Measurements from ENCODE around the gene KIF19. TPM values are rescaled to one million over a fixed set of nuclear protein-coding genes. Genes with fewer than 3 reads are reported as not detected.

KIF19 gene
- total RNA-seq, 4 donors from 2014 or later, result 1.4 to 4.4 (median 1.8) TPM

- no peak for DNase-seq
- intact Hi-C loops (cut with DNase I; ENCODE audit: low total_unique reads), result no loop called here
- 49 to 60% methylated on average over 5 to 10 of the region's 10 CpGs for WGBS, 2 donors (ENCODE audit: low coverage in 1 of 2)
- TF ChIP-seq POLR2A (IDR thresholded peaks at IDR 0.05) (no peak), EP300 (IDR thresholded peaks at IDR 0.05; ENCODE audit: low read depth) (no peak), CTCF (IDR thresholded peaks at IDR 0.05) (no peak), POLR2AphosphoS5 (IDR thresholded peaks at IDR 0.05) (no peak)
- no peaks in the 10 kb centered on the region for H3K36me3 ChIP-seq
- no peak overlapping the region for H3K4me3 ChIP-seq
- in situ Hi-C loops (cut with MboI; ENCODE audit: low pct_ligation_motif_present in 1 of 4, low pct_unique_long_range_greater_than_20kb in 1 of 4, low sequenced_read_pairs in 3 of 4), result loop anchor here in 1 of 4 donors (10.0 kb wide), 1 partner anchor 59 kb away; the partner anchor contains the start of genes BTBD17 and GPR142
- H3K27me3 ChIP-seq, result peaks cover 12% of the 10 kb centered on the region
- no peak overlapping the region for H3K27ac ChIP-seq
- H3K9me3 ChIP-seq, result peaks cover 0 to 4% of the 10 kb centered on the region in 2 donors
- no peaks in the 10 kb centered on the region for H3K4me1 ChIP-seq
These were observed 20.0 kb upstream of the KIF19 start for GRCh38 chr17:74305865-74306654.

GRCh38 chr17:74307984-74308773 lies 17.8 kb upstream of the KIF19 start:
- DNase-seq, result no peak
- WGBS, 2 donors (ENCODE audit: low coverage in 1 of 2), result 36 to 66% methylated on average over 3 to 15 of the region's 15 CpGs
- in situ Hi-C loops (cut with MboI; ENCODE audit: low pct_ligation_motif_present in 1 of 4, low pct_unique_long_range_greater_than_20kb in 1 of 4, low sequenced_read_pairs in 3 of 4), result loop anchor here in 1 of 4 donors (10.0 kb wide), 1 partner anchor 57 kb away; the partner anchor contains the start of genes BTBD17 and GPR142

GRCh38 chr17:74309902-74310301 lies 16.1 kb upstream of the KIF19 start:
- no peaks in the 10 kb centered on the region for H3K36me3 ChIP-seq
- intact Hi-C loops (cut with DNase I; ENCODE audit: low total_unique reads), result no loop called here
- in situ Hi-C loops (cut with MboI; ENCODE audit: low pct_ligation_motif_present in 1 of 4, low pct_unique_long_range_greater_than_20kb in 1 of 4, low sequenced_read_pairs in 3 of 4), result loop anchor here in 1 of 4 donors (10.0 kb wide), 1 partner anchor 55 kb away; the partner anchor contains the start of genes BTBD17 and GPR142

More at GRCh38 chr17:74307984-74308773, 17.8 kb upstream of the KIF19 start:
- no peaks in the 10 kb centered on the region for H3K36me3 ChIP-seq
- no peak overlapping the region for H3K4me3 ChIP-seq
- H3K9me3 ChIP-seq, result peaks cover 0 to 4% of the 10 kb centered on the region in 2 donors
- H3K27me3 ChIP-seq, result peaks cover 12% of the 10 kb centered on the region
- no peak overlapping the region for H3K27ac ChIP-seq
- H3K4me1 ChIP-seq, result no peaks in the 10 kb centered on the region
- intact Hi-C loops (cut with DNase I; ENCODE audit: low total_unique reads), result no loop called here
- no peak for TF ChIP-seq POLR2AphosphoS5 (IDR thresholded peaks at IDR 0.05)
- no peak for TF ChIP-seq EP300 (IDR thresholded peaks at IDR 0.05; ENCODE audit: low read depth)
- no peak for TF ChIP-seq CTCF (IDR thresholded peaks at IDR 0.05)
- no peak for TF ChIP-seq POLR2A (IDR thresholded peaks at IDR 0.05)

More at GRCh38 chr17:74309902-74310301, 16.1 kb upstream of the KIF19 start:
- no peak for DNase-seq
- Histone ChIP-seq H3K4me3 (no peak overlapping the region), H3K27me3 (peaks cover 12% of the 10 kb centered on the region), H3K27ac (no peak overlapping the region), H3K4me1 (no peaks in the 10 kb centered on the region), H3K9me3 (peaks cover 0 to 2% of the 10 kb centered on the region in 2 donors)
- TF ChIP-seq POLR2AphosphoS5 (IDR thresholded peaks at IDR 0.05), result no peak
- TF ChIP-seq POLR2A (IDR thresholded peaks at IDR 0.05), result no peak
- TF ChIP-seq EP300 (IDR thresholded peaks at IDR 0.05; ENCODE audit: low read depth), result no peak
- no peak for TF ChIP-seq CTCF (IDR thresholded peaks at IDR 0.05)
- WGBS, 2 donors (ENCODE audit: low coverage in 1 of 2), result 59% methylated on average over 12 of the region's 12 CpGs; no CpG with 5 or more reads in 1 of the 2 donors
